GM21737 (cell line): Measurements from ENCODE around the gene ABR.
"Not testable (repeated sequence)": the region's sequence is repeated elsewhere in the genome, so short reads cannot be mapped to it uniquely, and the experiment has no call there.

Experiments used
- ATAC-seq: cut with Tn5 transposase; IDR thresholded peaks from one replicate; pipeline ENCODE4 v1.9.1; 2021; ENCODE audit warnings: mild to moderate bottlenecking, moderate library complexity; ENCODE audit not compliant: unreplicated experiment

ABR gene

GRCh38 chr17:1174263-1174880 lies 5.4 kb downstream of the ABR start:
- no peak for ATAC-seq

GRCh38 chr17:1173432-1174262 lies 6.1 kb downstream of the ABR start:
- ATAC-seq = no peak

GRCh38 chr17:1171953-1172352 lies 7.8 kb downstream of the ABR start:
- no peak for ATAC-seq

- no peak for ATAC-seq
Measured at GRCh38 chr17:1170739-1171138, 9.0 kb downstream of the ABR start.

- no peak for ATAC-seq
Measured at GRCh38 chr17:1169929-1170312, 9.9 kb downstream of the ABR start.

- ATAC-seq = no peak
Measured at GRCh38 chr17:1169221-1169928, 10.4 kb downstream of the ABR start.

- ATAC-seq = no peak
Measured at GRCh38 chr17:1168533-1169220, 11.1 kb downstream of the ABR start.

GRCh38 chr17:1166276-1166675 lies 13.5 kb downstream of the ABR start:
- no peak for ATAC-seq

- no peak for ATAC-seq
Measured at GRCh38 chr17:1165836-1166235, 13.9 kb downstream of the ABR start.

- no peak for ATAC-seq
Measured at GRCh38 chr17:1164935-1165556, 14.7 kb downstream of the ABR start.

GRCh38 chr17:1162116-1162855 lies 17.5 kb downstream of the ABR start:
- no peak for ATAC-seq

GRCh38 chr17:1160591-1161390 lies 19.0 kb downstream of the ABR start:
- ATAC-seq = no peak

- no peak for ATAC-seq
Measured at GRCh38 chr17:1159431-1160180, 20.2 kb downstream of the ABR start.

GRCh38 chr17:1158879-1159278 lies 20.9 kb downstream of the ABR start:
- no peak for ATAC-seq

- no peak for ATAC-seq
Measured at GRCh38 chr17:1156864-1157263, 22.9 kb downstream of the ABR start.

GRCh38 chr17:1154704-1155103 lies 25.1 kb downstream of the ABR start:
- no peak for ATAC-seq

GRCh38 chr17:1153795-1154546 lies 25.8 kb downstream of the ABR start:
- ATAC-seq = no peak

- not testable (repeated sequence) for ATAC-seq
Measured at GRCh38 chr17:1152582-1152981, 27.2 kb downstream of the ABR start.
